HepG2 (cell line): ENCODE results near the gene STXBP2. TPM values are rescaled to one million over a fixed set of nuclear protein-coding genes. Genes with fewer than 3 reads are reported as not detected.

ENCODE experiments used
- ATAC-seq: fragments of 200-7000 bp; cut with Tn5 transposase; 3 replicates; pipeline ENCODE4 v1.9.1; 2020; ENCODE audit warnings: mild to moderate bottlenecking, moderate library complexity
- BruUV-seq: library from RNA; stranded (reverse); fragments of 400-500 nt; replicated peaks from 2 replicates; lab custom pipeline; 2021; lab: Mats Ljungman, UMichigan
- CTCF ChIA-PET: fragments of 300-600 bp; formaldehyde crosslinking; extraction: SDS; loops from one replicate; lab custom pipeline; 2021; ENCODE audit warnings: low total read pairs, inconsistent platforms, low intra/inter-chr PET ratio; lab: Yijun Ruan, JAX
- POLR2A ChIA-PET: fragments of 350-600 bp; sonication (Branson Sonifier 250); formaldehyde crosslinking; loops from one replicate; lab custom pipeline; 2020; ENCODE audit warnings: antibody characterized with exemption, inconsistent platforms; lab: Yijun Ruan, JAX
- DNase-seq: peaks from one replicate; pipeline ENCODE4 v3.0.0-alpha.2; 2015; ENCODE audit warnings: low spot score
- FAIRE-seq: peaks from 3 replicates; lab custom pipeline; 2011; peaks lifted over from hg19 to GRCh38; lab: Jason Lieb, UNC
- H2AFZ ChIP-seq: one replicate; pipeline ENCODE4 v1.6.1; 2011; ENCODE audit warnings: low read length, inconsistent platforms
- H3K27ac ChIP-seq: fragments of 300-600 bp; 3 replicates; pipeline ENCODE4 v1.8.0; 2011; ENCODE audit warnings: mixed run types, mild to moderate bottlenecking, mixed read lengths, low read length, inconsistent platforms; ENCODE audit not compliant: insufficient read depth; ENCODE audit errors: extremely low read length
- H3K27me3 ChIP-seq, 2 experiments: fragments of 200-600 bp in 1 of 2; 2 replicates in 1 of 2; 3 replicates in 1 of 2; pipeline versions ENCODE4 v1.6.0 to v1.8.0; 2011; ENCODE audit warnings: low read length in 2 of 2, mild to moderate bottlenecking in 2 of 2, moderate library complexity in 2 of 2, inconsistent platforms in 1 of 2; ENCODE audit not compliant: insufficient read depth in 2 of 2, control insufficient read depth in 1 of 2
- H3K36me3 ChIP-seq, 2 experiments: fragments of 200-600 bp in 1 of 2; replicated peaks in 1 of 2; 2 replicates in 1 of 2; 3 replicates in 1 of 2; pipeline versions ENCODE4 v1.5.1 to v1.8.0; 2011; ENCODE audit warnings: low read length in 2 of 2, inconsistent platforms in 1 of 2; ENCODE audit not compliant: insufficient read depth in 2 of 2, control insufficient read depth in 1 of 2
- H3K4me1 ChIP-seq: 2 replicates; pipeline ENCODE4 v1.5.1; 2012; ENCODE audit warnings: low read length, inconsistent platforms; ENCODE audit not compliant: insufficient read depth
- H3K4me2 ChIP-seq: 2 replicates; pipeline ENCODE4 v1.6.0; 2011; ENCODE audit warnings: low read depth, low read length, inconsistent platforms
- H3K4me3 ChIP-seq, 3 experiments: fragments of 200-600 bp in 1 of 3; sonication (generic), shearing (Covaris generic) in 1 of 3; replicated peaks in 1 of 3; 2 replicates each; pipeline ENCODE4 v1.5.1; 2011 to 2016; ENCODE audit warnings: low read length in 3 of 3, inconsistent platforms in 2 of 3, low read depth in 2 of 3, mild to moderate bottlenecking in 2 of 3, control low read depth in 1 of 3, mixed read lengths in 1 of 3; ENCODE audit not compliant: insufficient read depth in 1 of 3
- H3K79me2 ChIP-seq: one replicate; pipeline ENCODE4 v1.6.1; 2011; ENCODE audit warnings: low read length, inconsistent platforms; ENCODE audit not compliant: insufficient read depth
- H3K9ac ChIP-seq: 2 replicates; pipeline ENCODE4 v1.6.0; 2011; ENCODE audit warnings: mild to moderate bottlenecking, low read depth, low read length, inconsistent platforms; ENCODE audit not compliant: insufficient read depth
- H3K9me3 ChIP-seq: 2 replicates; pipeline ENCODE4 v1.5.1; 2012; ENCODE audit warnings: mild to moderate bottlenecking, low read length
- H4K20me1 ChIP-seq: 2 replicates; pipeline ENCODE4 v1.6.0; 2011; ENCODE audit warnings: inconsistent platforms, mild to moderate bottlenecking, low read length, moderate library complexity; ENCODE audit not compliant: insufficient read depth
- CENPX ChIP-seq: sonication (generic); formaldehyde crosslinking; IDR thresholded peaks from 2 replicates; pipeline ENCODE4 v1.9.0; 2021; ENCODE audit warnings: mild to moderate bottlenecking, missing genetic modification reagents, moderate library complexity
- ELF3 ChIP-seq: IDR thresholded peaks from 2 replicates; pipeline ENCODE4 v1.6.1; 2016; ENCODE audit warnings: missing genetic modification reagents, missing compliant biosample characterization
- ETV5 ChIP-seq: IDR thresholded peaks from 2 replicates; pipeline ENCODE4 v1.6.1; 2018; ENCODE audit warnings: missing biosample characterization, missing genetic modification reagents, inconsistent platforms, borderline replicate concordance
- FOXC1 ChIP-seq: sonication (generic); formaldehyde crosslinking; IDR thresholded peaks from 2 replicates; pipeline ENCODE4 v1.8.0; 2022; ENCODE audit warnings: mild to moderate bottlenecking, missing genetic modification reagents, borderline replicate concordance
- FOXM1 ChIP-seq: sonication (generic); formaldehyde crosslinking; IDR thresholded peaks from 2 replicates; pipeline ENCODE4 v1.5.0; 2020; ENCODE audit warnings: missing genetic modification reagents
- MYNN ChIP-seq: sonication (generic); formaldehyde crosslinking; IDR thresholded peaks from 2 replicates; pipeline ENCODE4 v1.4.0; 2020; ENCODE audit warnings: mild to moderate bottlenecking, low read depth, missing genetic modification reagents
- PHF20 ChIP-seq: sonication (generic); formaldehyde crosslinking; IDR thresholded peaks from 2 replicates; pipeline ENCODE4 v1.5.0; 2020; ENCODE audit warnings: mild to moderate bottlenecking, missing genetic modification reagents
- ZBTB44 ChIP-seq: sonication (generic); formaldehyde crosslinking; IDR thresholded peaks from 2 replicates; pipeline ENCODE4 v1.4.0; 2020; ENCODE audit warnings: missing genetic modification reagents
- ZKSCAN1 ChIP-seq: fragments of 150-350 bp; IDR thresholded peaks from 2 replicates; pipeline ENCODE4 v1.6.1; 2014; ENCODE audit warnings: low read length
- ZNF264 ChIP-seq: sonication (generic); formaldehyde crosslinking; IDR thresholded peaks from 2 replicates; pipeline ENCODE4 v1.4.0; 2020; ENCODE audit warnings: missing genetic modification reagents
- ZNF556 ChIP-seq: sonication (generic); formaldehyde crosslinking; IDR thresholded peaks from 2 replicates; pipeline ENCODE4 v1.4.0; 2020; ENCODE audit warnings: mild to moderate bottlenecking, missing genetic modification reagents, borderline replicate concordance
- ZNF691 ChIP-seq: sonication (generic); formaldehyde crosslinking; IDR thresholded peaks from 2 replicates; pipeline ENCODE4 v1.4.0; 2020; ENCODE audit warnings: missing genetic modification reagents, low read depth, mild to moderate bottlenecking, borderline replicate concordance
- WGBS: methylation state at CpG from one replicate; pipeline ENCODE4 v1.1.6; 2017; ENCODE audit warnings: low lambda C conversion rate; 5-methylcytosine and 5-hydroxymethylcytosine counted together
- in situ Hi-C: cut with HindIII; loops from 2 replicates; pipeline ENCODE4 v1.10.0; 2017; ENCODE audit warnings: low pct_unique_long_range_greater_than_20kb; ENCODE audit not compliant: extremely low pct_ligation_motif_present
- intact Hi-C: fragments of 100-400 bp; cut with micrococcal nuclease; formaldehyde crosslinking; loops from one replicate; pipeline ENCODE4 v1.10.0; 2022; ENCODE audit not compliant: unreplicated experiment
- polyA plus RNA-seq, 8 experiments: library from polyadenylated mRNA; depleted of rRNA in 3 of 8; stranded (reverse) in 7 of 8; unstranded in 1 of 8; fragments of >200 nt; fragmentation: Illumina TruSeq in 4 of 8; extraction: Trizol in 4 of 8; gene quantifications; 2 replicates each; pipeline versions ENCODE4 v1.2.1 to v1.2.3, GENCODE V29; 2011 to 2016; ENCODE audit warnings: low read depth in 4 of 8, missing spikeins in 1 of 8, mixed read lengths in 1 of 8; ENCODE audit not compliant: insufficient read depth in 1 of 8
- total RNA-seq, 5 experiments: library from RNA; depleted of rRNA; stranded (reverse); fragments of >200 nt; fragmentation: Illumina TruSeq; extraction: Trizol; gene quantifications; 2 replicates each; pipeline ENCODE4 v1.2.3, GENCODE V29; 2016; ENCODE audit warnings: low read depth in 1 of 5
- TF ChIP-seq, protein P1 (sequence below): sonication (generic); formaldehyde crosslinking; IDR thresholded peaks from 2 replicates; pipeline ENCODE4 v1.4.0; 2020; ENCODE audit warnings: mild to moderate bottlenecking, missing genetic modification reagents

STXBP2 gene
- total and polyA plus RNA-seq, 2 of the 13 experiments (the other 11 are each of a cell fraction or from before 2014, with no cell fraction given), result 22.8 to 40.1 TPM

DNA sequence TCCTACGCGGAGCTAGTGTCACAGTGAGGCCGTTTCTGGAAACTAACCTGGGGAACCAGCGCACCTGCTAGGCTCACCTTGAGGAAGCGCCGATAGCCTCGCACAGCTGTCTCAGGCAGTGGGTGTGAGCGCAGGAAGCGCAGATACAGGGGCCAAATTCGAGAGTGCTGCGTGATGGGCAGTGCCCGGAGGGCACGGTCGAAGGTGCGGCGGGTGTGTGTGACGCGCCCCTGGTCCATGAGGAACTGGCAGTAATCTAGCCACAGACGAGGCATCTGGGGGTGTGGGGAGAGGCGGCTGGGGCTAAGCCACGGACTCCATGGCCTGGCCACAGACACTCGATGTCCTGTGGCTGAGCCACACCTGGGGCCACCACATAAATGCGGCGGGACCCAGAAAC lies 9.7 kb upstream of the STXBP2 start:
- intact Hi-C loops, result no loop called here
- Histone ChIP-seq H3K79me2 (peaks cover 38% of the 10 kb centered on the region), H4K20me1 (no peaks in the 10 kb centered on the region), H3K4me1 (peaks cover 22% of the 10 kb centered on the region), H3K27ac (no peak overlapping the region), H3K4me3 (no peak overlapping the region), H2AFZ (no peak overlapping the region), H3K27me3 (no peaks in the 10 kb centered on the region; a peak in 2 of 5 replicates), H3K36me3 (peaks cover 14 to 44% of the 10 kb centered on the region in 2 experiments), H3K4me2 (no peak overlapping the region), H3K9ac (no peak overlapping the region), H3K9me3 (no peaks in the 10 kb centered on the region)
- ChIA-PET CTCF (no interaction called here), POLR2A (no interaction called here)
- no TSS peak for BruUV-seq
- no peak for ATAC-seq
- no peak for DNase-seq
- in situ Hi-C loops, result no loop called here
- TF ChIP-seq ELF3 (CRISPR knock-in tag) (no peak), ZNF264 (CRISPR knock-in tag) (no peak), CENPX (CRISPR knock-in tag) (no peak), FOXC1 (CRISPR knock-in tag) (no peak), ZNF691 (CRISPR knock-in tag) (no peak), PHF20 (CRISPR knock-in tag) (no peak), FOXM1 (no peak), ZBTB44 (CRISPR knock-in tag) (no peak), ZKSCAN1 (no peak), MYNN (CRISPR knock-in tag) (no peak), ETV5 (CRISPR knock-in tag) (no peak), ZNF556 (CRISPR knock-in tag) (no peak)
- TF ChIP-seq, protein P1, sequence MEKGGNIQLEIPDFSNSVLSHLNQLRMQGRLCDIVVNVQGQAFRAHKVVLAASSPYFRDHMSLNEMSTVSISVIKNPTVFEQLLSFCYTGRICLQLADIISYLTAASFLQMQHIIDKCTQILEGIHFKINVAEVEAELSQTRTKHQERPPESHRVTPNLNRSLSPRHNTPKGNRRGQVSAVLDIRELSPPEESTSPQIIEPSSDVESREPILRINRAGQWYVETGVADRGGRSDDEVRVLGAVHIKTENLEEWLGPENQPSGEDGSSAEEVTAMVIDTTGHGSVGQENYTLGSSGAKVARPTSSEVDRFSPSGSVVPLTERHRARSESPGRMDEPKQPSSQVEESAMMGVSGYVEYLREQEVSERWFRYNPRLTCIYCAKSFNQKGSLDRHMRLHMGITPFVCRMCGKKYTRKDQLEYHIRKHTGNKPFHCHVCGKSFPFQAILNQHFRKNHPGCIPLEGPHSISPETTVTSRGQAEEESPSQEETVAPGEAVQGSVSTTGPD (CRISPR knock-in tag), result no peak
- WGBS, result 98% methylated on average over 20 of the region's 24 CpGs
- FAIRE-seq, result no peak
